Kidney epithelial cell (primary cell): ENCODE measurements around the gene SRSF3. TPM values are rescaled to one million over a fixed set of nuclear protein-coding genes. Genes with fewer than 3 reads are reported as not detected.
"Not testable (repeated sequence)": the region's sequence is repeated elsewhere in the genome, so short reads cannot be mapped to it uniquely, and the experiment has no call there.

ENCODE experiments used
- DNase-seq: peaks from one replicate; pipeline ENCODE4 v3.0.0-alpha.2; 2010; ENCODE audit warnings: low read depth
- H3K27me3 ChIP-seq: 2 replicates; pipeline ENCODE4 v1.6.0; 2011; ENCODE audit warnings: low read length; ENCODE audit not compliant: control insufficient read depth, insufficient read depth
- H3K36me3 ChIP-seq: 2 replicates; pipeline ENCODE4 v1.5.1; 2011; ENCODE audit warnings: low read length; ENCODE audit not compliant: control insufficient read depth, insufficient read depth
- H3K4me3 ChIP-seq: 2 replicates; pipeline ENCODE4 v1.5.1; 2011; ENCODE audit warnings: low read depth, mild to moderate bottlenecking, control low read depth, low read length
- CTCF ChIP-seq: IDR thresholded peaks from 2 replicates; pipeline ENCODE4 v1.5.1; 2011; ENCODE audit warnings: mild to moderate bottlenecking, moderate library complexity, low read length, control low read depth, inconsistent platforms; ENCODE audit not compliant: insufficient read depth, poor library complexity, severe bottlenecking
- total RNA-seq: library from RNA; depleted of rRNA; stranded (reverse); fragments of >200 nt; gene quantifications from 2 replicates; pipeline ENCODE4 v1.2.3, GENCODE V29; 2015

Gene SRSF3
- total RNA-seq, 1 donor from 2014 or later: 177 TPM

- no peak for TF ChIP-seq CTCF
- Histone ChIP-seq H3K27me3 (no peaks in the 10 kb centered on the region), H3K4me3 (no peak overlapping the region), H3K36me3 (no peaks in the 10 kb centered on the region)
- no peak for DNase-seq
These were observed 56.8 kb downstream of the SRSF3 start for GRCh38 chr6:36650848-36651478.

- H3K27me3 ChIP-seq: no peaks in the 10 kb centered on the region
- H3K36me3 ChIP-seq: no peaks in the 10 kb centered on the region
- no peak for TF ChIP-seq CTCF
- H3K4me3 ChIP-seq: no peak overlapping the region
- DNase-seq: no peak
These were observed 57.7 kb downstream of the SRSF3 start for GRCh38 chr6:36651659-36652379.

GRCh38 chr6:36654469-36654868, 60.3 kb downstream of the SRSF3 start:
- not testable (repeated sequence) for H3K4me3 ChIP-seq, H3K36me3 ChIP-seq, DNase-seq, H3K27me3 ChIP-seq

Other genes starting within 250 kb of the SRSF3 start
- 6.8 and 8.4 TPM in 2 replicates for gene ETV7, start 206.7 kb upstream of the SRSF3 start, total RNA-seq
- not detected in 2 replicates for gene PXT1, start 151.5 kb upstream of the SRSF3 start, total RNA-seq
- gene KCTD20, start 151.4 kb upstream of the SRSF3 start, total RNA-seq: 51.6 and 55.2 TPM in 2 replicates
- gene STK38, start 46.9 kb upstream of the SRSF3 start, total RNA-seq: 22.3 and 23.7 TPM in 2 replicates
- gene CDKN1A, start 84.4 kb downstream of the SRSF3 start, total RNA-seq: 1,168 and 1,214 TPM in 2 replicates
- 0.07 TPM in 1 of 2 replicates, not detected in the other for gene RAB44, start 103.5 kb downstream of the SRSF3 start, total RNA-seq
- gene CPNE5, start 245.1 kb downstream of the SRSF3 start, total RNA-seq: 0.13 and 1.4 TPM in 2 replicates